Thyroid gland (tissue), 4 donors: ENCODE results near the gene SAAL1.

ENCODE experiments used
- POLR2A ChIP-seq, 2 donors: fragments of 450-650 bp; IDR thresholded peaks; one replicate each; pipeline ENCODE4 v1.6.1; 2017; ENCODE audit warnings: antibody characterized with exemption in 2 of 2, mild to moderate bottlenecking in 2 of 2, moderate library complexity in 1 of 2
- TF ChIP-seq, protein P1 (sequence below), 6 experiments: fragments of 200-600 bp in 3 of 6; fragments of 450-650 bp in 3 of 6; sonication (generic) in 3 of 6; IDR thresholded peaks; one replicate each; pipeline ENCODE4 v1.5.1; 2016 to 2019; ENCODE audit warnings: antibody characterized with exemption in 6 of 6, mild to moderate bottlenecking in 2 of 6, inconsistent platforms in 1 of 6, moderate library complexity in 1 of 6

DNA sequence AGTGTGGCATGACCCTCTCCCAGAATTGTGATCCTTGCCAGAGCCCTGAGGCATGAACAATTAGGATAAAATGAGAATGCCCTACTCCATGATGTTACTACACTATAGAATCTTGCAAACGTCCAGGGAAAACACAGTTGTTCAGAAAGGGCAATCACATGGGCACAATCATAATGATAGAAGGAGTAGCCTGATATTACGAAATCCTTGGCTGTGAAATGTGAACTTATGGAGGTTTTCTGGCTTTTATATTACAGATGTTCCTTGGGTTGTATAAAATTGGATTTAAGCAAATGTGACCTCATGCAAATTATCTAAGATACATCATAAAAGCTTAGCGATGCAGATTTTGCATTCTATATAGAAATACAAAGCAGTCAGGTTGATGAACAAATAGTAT is 30.4 kb downstream of the SAAL1 start:
- TF ChIP-seq, protein P1, sequence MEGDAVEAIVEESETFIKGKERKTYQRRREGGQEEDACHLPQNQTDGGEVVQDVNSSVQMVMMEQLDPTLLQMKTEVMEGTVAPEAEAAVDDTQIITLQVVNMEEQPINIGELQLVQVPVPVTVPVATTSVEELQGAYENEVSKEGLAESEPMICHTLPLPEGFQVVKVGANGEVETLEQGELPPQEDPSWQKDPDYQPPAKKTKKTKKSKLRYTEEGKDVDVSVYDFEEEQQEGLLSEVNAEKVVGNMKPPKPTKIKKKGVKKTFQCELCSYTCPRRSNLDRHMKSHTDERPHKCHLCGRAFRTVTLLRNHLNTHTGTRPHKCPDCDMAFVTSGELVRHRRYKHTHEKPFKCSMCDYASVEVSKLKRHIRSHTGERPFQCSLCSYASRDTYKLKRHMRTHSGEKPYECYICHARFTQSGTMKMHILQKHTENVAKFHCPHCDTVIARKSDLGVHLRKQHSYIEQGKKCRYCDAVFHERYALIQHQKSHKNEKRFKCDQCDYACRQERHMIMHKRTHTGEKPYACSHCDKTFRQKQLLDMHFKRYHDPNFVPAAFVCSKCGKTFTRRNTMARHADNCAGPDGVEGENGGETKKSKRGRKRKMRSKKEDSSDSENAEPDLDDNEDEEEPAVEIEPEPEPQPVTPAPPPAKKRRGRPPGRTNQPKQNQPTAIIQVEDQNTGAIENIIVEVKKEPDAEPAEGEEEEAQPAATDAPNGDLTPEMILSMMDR (IDR thresholded peaks at IDR 0.05) = no peak
- TF ChIP-seq POLR2A (IDR thresholded peaks at IDR 0.05) = no peak
